Forelimb muscle (tissue), 1 donor: ENCODE results near the gene DCAF10. TPM values are rescaled to one million over a fixed set of nuclear protein-coding genes. Genes with fewer than 3 reads are reported as not detected.
"Not testable (repeated sequence)": the region's sequence is repeated elsewhere in the genome, so short reads cannot be mapped to it uniquely, and the experiment has no call there.

ENCODE experiments used
- DNase-seq: peaks from one replicate; pipeline ENCODE4 v3.0.0-alpha.2; 2013; ENCODE audit warnings: low read depth
- polyA plus RNA-seq: library from polyadenylated mRNA; unstranded; fragments of 120-200 nt; gene quantifications from one replicate; pipeline ENCODE4 v1.2.1, GENCODE V29; 2013; ENCODE audit not compliant: insufficient read length

Gene DCAF10
- polyA plus RNA-seq, 1 donor = 21.1 TPM

GRCh38 chr9:37790096-37790495 lies 10.5 kb upstream of the DCAF10 start:
- no peak for DNase-seq

- DNase-seq = no peak
Observed at GRCh38 chr9:37792122-37792521, 8.5 kb upstream of the DCAF10 start.

GRCh38 chr9:37796232-37796631 lies 4.4 kb upstream of the DCAF10 start:
- no peak for DNase-seq

- DNase-seq = no peak
Observed at GRCh38 chr9:37798677-37799076, 1.9 kb upstream of the DCAF10 start.

GRCh38 chr9:37801287-37801850 lies 772 bp downstream of the DCAF10 start:
- no peak for DNase-seq

- DNase-seq = no peak
Observed at GRCh38 chr9:37801959-37802711, 1.5 kb downstream of the DCAF10 start.

- DNase-seq = no peak
Observed at GRCh38 chr9:37806271-37806670, 5.7 kb downstream of the DCAF10 start.

GRCh38 chr9:37809676-37810075 lies 9.1 kb downstream of the DCAF10 start:
- DNase-seq = not testable (repeated sequence)

GRCh38 chr9:37811906-37812476 lies 11.4 kb downstream of the DCAF10 start:
- DNase-seq = no peak

GRCh38 chr9:37812773-37813379 lies 12.3 kb downstream of the DCAF10 start:
- DNase-seq = no peak

- DNase-seq = no peak
Observed at GRCh38 chr9:37818849-37819248, 18.3 kb downstream of the DCAF10 start.

- DNase-seq = no peak
Observed at GRCh38 chr9:37820142-37820541, 19.5 kb downstream of the DCAF10 start.

GRCh38 chr9:37825174-37825573 lies 24.6 kb downstream of the DCAF10 start:
- DNase-seq = not testable (repeated sequence)

GRCh38 chr9:37827483-37828165 lies 27.0 kb downstream of the DCAF10 start:
- DNase-seq = no peak

GRCh38 chr9:37835821-37836220 lies 35.2 kb downstream of the DCAF10 start:
- DNase-seq = no peak

- DNase-seq = no peak
Observed at GRCh38 chr9:37836386-37836785, 35.8 kb downstream of the DCAF10 start.

- no peak for DNase-seq
Observed at GRCh38 chr9:37839496-37840461, 39.2 kb downstream of the DCAF10 start.

GRCh38 chr9:37840560-37841194 lies 40.1 kb downstream of the DCAF10 start:
- no peak for DNase-seq

- DNase-seq = no peak
Observed at GRCh38 chr9:37852222-37852621, 51.6 kb downstream of the DCAF10 start.

- DNase-seq = no peak
Observed at GRCh38 chr9:37856551-37856950, 56.0 kb downstream of the DCAF10 start.
